ENCODE results near the gene KITLG. TPM values are rescaled to one million over a fixed set of nuclear protein-coding genes. Genes with fewer than 3 reads are reported as not detected.
"Not testable (repeated sequence)": the region's sequence is repeated elsewhere in the genome, so short reads cannot be mapped to it uniquely, and the experiment has no call there.

KITLG gene
- polyA plus RNA-seq, 4 donors: 17.9 to 46.7 (median 29.6) TPM

- no peak for DNase-seq (ENCODE audit: low read depth in 4 of 4, low spot score in 3 of 4)
These were observed 35.0 kb downstream of the KITLG start for GRCh38 chr12:88544991-88545980.

- no peak for DNase-seq (ENCODE audit: low read depth in 4 of 4, low spot score in 3 of 4)
These were observed 40.4 kb downstream of the KITLG start for GRCh38 chr12:88539893-88540292.

- no peak for DNase-seq (ENCODE audit: low read depth in 4 of 4, low spot score in 3 of 4)
These were observed 41.6 kb downstream of the KITLG start for GRCh38 chr12:88538697-88539096.

GRCh38 chr12:88538250-88538649, 42.0 kb downstream of the KITLG start:
- DNase-seq (ENCODE audit: low read depth in 4 of 4, low spot score in 3 of 4): no peak

GRCh38 chr12:88530868-88531267, 49.4 kb downstream of the KITLG start:
- no peak for DNase-seq (ENCODE audit: low read depth in 4 of 4, low spot score in 3 of 4)

- no peak for DNase-seq (ENCODE audit: low read depth in 4 of 4, low spot score in 3 of 4)
These were observed 50.5 kb downstream of the KITLG start for GRCh38 chr12:88529531-88530488.

GRCh38 chr12:88522961-88523360, 57.3 kb downstream of the KITLG start:
- DNase-seq (ENCODE audit: low read depth in 4 of 4, low spot score in 3 of 4): no peak

GRCh38 chr12:88520436-88520820, 59.8 kb downstream of the KITLG start:
- no peak for DNase-seq (ENCODE audit: low read depth in 4 of 4, low spot score in 3 of 4)

- DNase-seq (ENCODE audit: low read depth in 4 of 4, low spot score in 3 of 4): no peak
These were observed 60.4 kb downstream of the KITLG start for GRCh38 chr12:88519802-88520435.

- DNase-seq (ENCODE audit: low read depth in 4 of 4, low spot score in 3 of 4): no peak
These were observed 61.3 kb downstream of the KITLG start for GRCh38 chr12:88518863-88519403.

GRCh38 chr12:88516811-88517210, 63.5 kb downstream of the KITLG start:
- DNase-seq (ENCODE audit: low read depth in 4 of 4, low spot score in 3 of 4): no peak

- no peak for DNase-seq (ENCODE audit: low read depth in 4 of 4, low spot score in 3 of 4)
These were observed 69.4 kb downstream of the KITLG start for GRCh38 chr12:88510843-88511242.

- no peak for DNase-seq (ENCODE audit: low read depth in 4 of 4, low spot score in 3 of 4)
These were observed 70.4 kb downstream of the KITLG start for GRCh38 chr12:88509851-88510250.

GRCh38 chr12:88509347-88509746, 70.9 kb downstream of the KITLG start:
- DNase-seq (ENCODE audit: low read depth in 4 of 4, low spot score in 3 of 4): no peak

GRCh38 chr12:88507851-88508250, 72.4 kb downstream of the KITLG start:
- not testable (repeated sequence) for DNase-seq (ENCODE audit: low read depth in 4 of 4, low spot score in 3 of 4)

GRCh38 chr12:88507270-88507669, 73.0 kb downstream of the KITLG start:
- DNase-seq (ENCODE audit: low read depth in 4 of 4, low spot score in 3 of 4): no peak

- no peak for DNase-seq (ENCODE audit: low read depth in 4 of 4, low spot score in 3 of 4)
These were observed 74.6 kb downstream of the KITLG start for GRCh38 chr12:88505696-88506095.

- DNase-seq (ENCODE audit: low read depth in 4 of 4, low spot score in 3 of 4): no peak
These were observed 77.0 kb downstream of the KITLG start for GRCh38 chr12:88503281-88503703.

- no peak for DNase-seq (ENCODE audit: low read depth in 4 of 4, low spot score in 3 of 4)
These were observed 78.0 kb downstream of the KITLG start for GRCh38 chr12:88501972-88502938.

Measured in left renal pelvis (tissue), 4 donors.